Stomach smooth muscle (tissue), 2 donors: Measurements from ENCODE around the gene PRXL2B.

Experiments used
- H3K27ac ChIP-seq: one replicate; pipeline ENCODE4 v1.7.0; 2013; ENCODE audit warnings: mild to moderate bottlenecking, low read length, inconsistent platforms
- H3K27me3 ChIP-seq, 2 donors: one replicate each; pipeline ENCODE4 v1.7.0; 2013; ENCODE audit warnings: low read length in 2 of 2; ENCODE audit not compliant: insufficient read depth in 2 of 2, control insufficient read depth in 1 of 2
- H3K36me3 ChIP-seq, 2 donors: one replicate each; pipeline ENCODE4 v1.7.0; 2013; ENCODE audit warnings: low read length in 2 of 2; ENCODE audit not compliant: control insufficient read depth in 2 of 2, insufficient read depth in 2 of 2
- H3K4me1 ChIP-seq: one replicate; pipeline ENCODE4 v1.7.0; 2013; ENCODE audit warnings: low read length; ENCODE audit not compliant: control insufficient read depth, insufficient read depth
- H3K4me3 ChIP-seq, 2 donors: one replicate each; pipeline ENCODE4 v1.7.0; 2013; ENCODE audit warnings: low read length in 2 of 2
- H3K9ac ChIP-seq, 2 donors: one replicate each; pipeline ENCODE4 v1.7.0; 2013; ENCODE audit warnings: low read length in 2 of 2, mild to moderate bottlenecking in 1 of 2
- H3K9me3 ChIP-seq, 2 donors: one replicate each; pipeline ENCODE4 v1.7.0; 2013; ENCODE audit warnings: low read length in 2 of 2; ENCODE audit not compliant: control insufficient read depth in 2 of 2
- donor health status: healthy.
- donor health status: Pancreatic carcinoma.

PRXL2B gene

DNA sequence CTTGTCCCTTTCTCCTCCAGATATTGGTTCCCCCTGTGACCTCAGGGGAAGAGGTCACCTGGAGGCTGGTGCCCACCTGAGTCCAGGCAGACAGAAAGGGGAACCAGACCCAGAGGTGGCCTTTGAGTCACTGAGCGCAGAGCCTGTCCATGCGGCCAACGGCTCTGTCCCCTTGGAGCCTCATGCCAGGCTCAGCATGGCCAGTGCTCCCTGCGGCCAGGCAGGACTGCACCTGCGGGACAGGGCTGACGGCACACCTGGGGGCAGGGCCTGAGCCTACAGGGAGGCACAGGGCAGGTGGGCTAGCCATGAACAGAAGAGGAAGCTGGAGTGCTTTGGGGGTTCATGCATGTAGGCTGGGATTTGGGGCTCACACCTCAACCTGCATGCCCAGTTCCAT, 27.7 kb upstream of the PRXL2B start:
- H3K27ac ChIP-seq, result no peak overlapping the region
- H3K4me1 ChIP-seq, result peaks cover 37% of the 10 kb centered on the region
- H3K27me3 ChIP-seq, result no peaks in the 10 kb centered on the region
- H3K9me3 ChIP-seq, result no peaks in the 10 kb centered on the region
- no peak overlapping the region for H3K4me3 ChIP-seq
- H3K9ac ChIP-seq, result no peak overlapping the region
- peaks cover 0 to 7% of the 10 kb centered on the region in 2 donors for H3K36me3 ChIP-seq

DNA sequence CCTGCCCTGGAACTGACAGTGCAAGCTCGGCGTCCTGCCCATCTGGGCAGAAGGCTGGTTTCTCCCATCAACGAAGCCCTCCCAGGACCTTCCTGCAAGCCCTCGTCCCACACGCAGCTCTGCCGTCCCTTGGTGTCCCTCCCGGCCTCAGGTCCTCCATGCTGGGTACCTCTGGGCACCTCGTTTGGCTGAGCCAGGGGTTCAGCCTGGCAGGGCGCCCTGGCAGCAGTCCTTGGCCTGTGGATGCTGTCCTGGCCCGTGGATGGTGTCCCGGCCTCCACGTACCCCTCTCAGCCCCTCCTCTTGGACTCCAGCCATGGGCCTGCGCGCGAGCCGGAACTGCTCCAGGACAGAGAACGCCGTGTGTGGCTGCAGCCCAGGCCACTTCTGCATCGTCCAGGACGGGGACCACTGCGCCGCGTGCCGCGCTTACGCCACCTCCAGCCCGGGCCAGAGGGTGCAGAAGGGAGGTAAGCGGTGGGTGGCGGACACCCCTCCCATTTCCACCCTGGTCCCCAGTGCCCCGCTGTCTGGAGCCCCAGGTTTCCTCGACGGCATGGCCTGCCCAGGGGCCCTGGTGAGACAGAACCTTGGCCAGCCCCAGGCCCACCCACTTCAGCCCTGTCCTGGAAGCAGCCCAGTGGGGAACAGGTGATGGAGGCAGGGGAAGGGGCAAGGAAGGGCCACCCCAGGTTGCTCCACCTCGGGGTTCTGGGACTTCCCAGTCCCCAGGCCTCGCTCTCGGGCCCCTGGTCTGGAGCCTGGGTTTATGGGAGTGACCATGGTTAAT, 26.9 kb upstream of the PRXL2B start:
- no peak overlapping the region for H3K9ac ChIP-seq
- no peak overlapping the region for H3K27ac ChIP-seq
- H3K27me3 ChIP-seq, result no peaks in the 10 kb centered on the region
- H3K36me3 ChIP-seq, result peaks cover 0 to 7% of the 10 kb centered on the region in 2 donors
- peaks cover 36% of the 10 kb centered on the region for H3K4me1 ChIP-seq
- no peak overlapping the region for H3K4me3 ChIP-seq
- no peaks in the 10 kb centered on the region for H3K9me3 ChIP-seq

GRCh38 chr1:2560299-2561073, 26.1 kb upstream of the PRXL2B start:
- no peaks in the 10 kb centered on the region for H3K9me3 ChIP-seq
- no peak overlapping the region for H3K9ac ChIP-seq
- no peak overlapping the region for H3K4me3 ChIP-seq
- peaks cover 0 to 7% of the 10 kb centered on the region in 2 donors for H3K36me3 ChIP-seq
- peaks cover 28% of the 10 kb centered on the region for H3K4me1 ChIP-seq
- peaks cover 0 to 5% of the 10 kb centered on the region in 2 donors for H3K27me3 ChIP-seq
- H3K27ac ChIP-seq, result no peak overlapping the region

DNA sequence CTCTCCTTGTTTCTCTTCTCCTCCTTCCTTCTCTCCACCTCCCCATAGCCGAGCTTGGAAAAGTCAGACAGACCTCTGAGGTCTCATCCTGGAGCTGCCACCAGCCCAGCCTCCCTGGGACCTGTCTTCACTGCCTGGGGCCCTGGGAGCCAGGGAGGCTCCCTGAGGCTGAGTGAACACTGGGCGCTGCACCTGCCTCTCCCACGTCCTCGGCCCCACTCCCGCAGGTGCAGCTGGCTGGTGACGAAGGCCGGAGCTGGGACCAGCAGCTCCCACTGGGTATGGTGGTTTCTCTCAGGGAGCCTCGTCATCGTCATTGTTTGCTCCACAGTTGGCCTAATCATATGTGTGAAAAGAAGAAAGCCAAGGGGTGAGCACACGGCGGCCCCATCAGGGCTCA, 25.1 kb upstream of the PRXL2B start:
- no peak overlapping the region for H3K9ac ChIP-seq
- H3K4me1 ChIP-seq, result peaks cover 19% of the 10 kb centered on the region
- no peaks in the 10 kb centered on the region for H3K9me3 ChIP-seq
- no peak overlapping the region for H3K27ac ChIP-seq
- no peak overlapping the region for H3K4me3 ChIP-seq
- peaks cover 0 to 6% of the 10 kb centered on the region in 2 donors for H3K27me3 ChIP-seq
- H3K36me3 ChIP-seq, result peaks cover 0 to 7% of the 10 kb centered on the region in 2 donors

DNA sequence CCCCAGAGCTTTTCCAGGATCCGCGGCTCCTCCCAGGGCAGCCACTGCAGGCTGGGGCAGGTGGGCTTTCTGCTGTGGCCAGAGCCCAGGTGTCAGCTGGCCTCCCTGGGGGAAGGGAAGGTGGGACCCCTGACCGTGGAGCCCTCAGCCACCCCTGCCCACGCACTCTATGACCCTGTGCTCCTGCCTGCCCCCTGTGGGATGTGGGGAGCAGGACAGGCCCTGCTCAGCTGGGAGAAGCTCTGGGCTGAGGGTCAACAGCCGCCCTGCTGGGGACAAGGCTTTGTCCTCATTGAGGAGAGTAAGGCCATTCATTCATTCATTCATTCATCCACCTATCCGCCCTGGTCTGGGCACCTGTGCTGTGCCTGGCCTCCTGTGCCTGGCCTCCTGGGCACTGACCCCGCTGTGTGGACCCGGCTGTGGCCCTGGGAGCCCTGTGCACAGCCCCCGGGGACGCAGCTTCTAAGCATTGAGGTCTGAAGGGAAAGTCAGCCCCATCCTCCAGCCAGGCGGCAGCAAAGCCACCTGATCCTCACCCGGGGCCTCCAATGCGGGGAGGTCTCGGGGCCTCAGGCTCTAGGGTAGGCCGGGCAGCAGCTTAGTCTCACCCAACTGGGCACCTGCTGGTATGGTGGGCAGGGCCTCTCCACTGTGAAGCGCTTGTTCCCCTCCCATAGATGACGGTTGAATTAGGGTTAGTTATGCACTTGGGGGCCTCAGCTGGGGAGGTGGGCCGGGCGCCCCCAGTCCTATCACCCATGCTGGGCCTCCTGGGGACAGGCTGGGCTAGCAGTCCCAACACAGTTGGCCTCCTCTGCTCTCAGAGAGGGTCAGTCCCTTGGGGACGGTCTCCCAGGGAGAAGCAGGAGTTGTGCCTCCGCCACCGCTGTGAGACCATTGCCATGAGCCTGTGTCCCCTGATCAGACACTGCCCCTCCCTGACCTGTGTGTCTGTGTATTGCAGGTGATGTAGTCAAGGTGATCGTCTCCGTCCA, 24.4 kb upstream of the PRXL2B start:
- no peak overlapping the region for H3K27ac ChIP-seq
- H3K4me3 ChIP-seq, result no peak overlapping the region
- no peaks in the 10 kb centered on the region for H3K9me3 ChIP-seq
- H3K4me1 ChIP-seq, result peaks cover 12% of the 10 kb centered on the region
- H3K36me3 ChIP-seq, result peaks cover 0 to 7% of the 10 kb centered on the region in 2 donors
- H3K9ac ChIP-seq, result no peak overlapping the region
- H3K27me3 ChIP-seq, result peaks cover 0 to 9% of the 10 kb centered on the region in 2 donors

GRCh38 chr1:2563205-2563604, 23.4 kb upstream of the PRXL2B start:
- peaks cover 2 to 12% of the 10 kb centered on the region in 2 donors for H3K27me3 ChIP-seq
- peaks cover 0 to 7% of the 10 kb centered on the region in 2 donors for H3K36me3 ChIP-seq
- H3K9me3 ChIP-seq, result no peaks in the 10 kb centered on the region
- H3K4me1 ChIP-seq, result peaks cover 2% of the 10 kb centered on the region
- H3K4me3 ChIP-seq, result no peak overlapping the region
- H3K9ac ChIP-seq, result no peak overlapping the region
- H3K27ac ChIP-seq, result no peak overlapping the region

DNA sequence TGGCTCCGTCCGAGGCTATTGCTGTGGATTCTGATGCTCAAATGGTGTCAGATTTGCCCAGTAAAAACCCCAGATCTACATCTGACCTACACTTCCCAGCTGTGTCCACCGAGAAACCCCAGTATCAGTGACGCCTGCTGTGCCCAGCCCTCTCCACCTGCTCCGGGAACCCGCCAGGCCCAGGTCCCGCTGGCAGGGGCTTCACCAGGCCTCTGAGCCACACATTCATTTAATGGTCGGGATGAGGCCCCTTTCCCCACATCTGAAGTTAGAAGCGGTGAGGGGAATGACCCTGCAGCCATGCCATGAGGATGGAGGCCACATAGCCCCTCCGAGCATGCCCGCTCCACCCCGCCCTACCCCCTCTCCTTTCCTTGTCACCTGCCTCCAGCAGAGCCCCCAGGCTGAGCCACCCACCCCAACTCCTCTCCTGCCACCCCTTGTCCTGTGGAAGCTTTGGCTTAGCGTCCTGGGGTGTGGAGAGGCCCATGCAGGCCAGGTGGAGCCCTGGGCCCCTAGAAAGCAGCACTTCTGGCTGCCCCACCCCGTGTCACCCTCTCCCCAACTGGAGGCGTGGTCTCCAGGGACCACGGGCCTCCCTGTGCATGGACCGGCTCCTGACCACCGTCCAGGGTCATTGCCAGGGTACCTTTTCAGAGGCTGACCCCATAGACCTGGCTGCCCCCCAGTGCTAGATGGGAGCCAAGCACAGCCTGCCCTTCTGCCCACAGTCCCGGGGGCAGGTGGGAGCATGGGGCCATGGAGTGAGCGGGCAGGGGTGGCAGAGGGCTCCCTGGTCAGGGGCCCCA, 22.4 kb upstream of the PRXL2B start:
- Histone ChIP-seq H3K4me3 (no peak overlapping the region), H3K36me3 (peaks cover 0 to 7% of the 10 kb centered on the region in 2 donors), H3K9me3 (no peaks in the 10 kb centered on the region), H3K27ac (no peak overlapping the region), H3K9ac (no peak overlapping the region), H3K4me1 (peaks cover under 1% of the 10 kb centered on the region), H3K27me3 (peaks cover 5 to 12% of the 10 kb centered on the region in 2 donors)

- no peak overlapping the region for H3K4me3 ChIP-seq
Observed at GRCh38 chr1:2564815-2565374, 21.7 kb upstream of the PRXL2B start.

DNA sequence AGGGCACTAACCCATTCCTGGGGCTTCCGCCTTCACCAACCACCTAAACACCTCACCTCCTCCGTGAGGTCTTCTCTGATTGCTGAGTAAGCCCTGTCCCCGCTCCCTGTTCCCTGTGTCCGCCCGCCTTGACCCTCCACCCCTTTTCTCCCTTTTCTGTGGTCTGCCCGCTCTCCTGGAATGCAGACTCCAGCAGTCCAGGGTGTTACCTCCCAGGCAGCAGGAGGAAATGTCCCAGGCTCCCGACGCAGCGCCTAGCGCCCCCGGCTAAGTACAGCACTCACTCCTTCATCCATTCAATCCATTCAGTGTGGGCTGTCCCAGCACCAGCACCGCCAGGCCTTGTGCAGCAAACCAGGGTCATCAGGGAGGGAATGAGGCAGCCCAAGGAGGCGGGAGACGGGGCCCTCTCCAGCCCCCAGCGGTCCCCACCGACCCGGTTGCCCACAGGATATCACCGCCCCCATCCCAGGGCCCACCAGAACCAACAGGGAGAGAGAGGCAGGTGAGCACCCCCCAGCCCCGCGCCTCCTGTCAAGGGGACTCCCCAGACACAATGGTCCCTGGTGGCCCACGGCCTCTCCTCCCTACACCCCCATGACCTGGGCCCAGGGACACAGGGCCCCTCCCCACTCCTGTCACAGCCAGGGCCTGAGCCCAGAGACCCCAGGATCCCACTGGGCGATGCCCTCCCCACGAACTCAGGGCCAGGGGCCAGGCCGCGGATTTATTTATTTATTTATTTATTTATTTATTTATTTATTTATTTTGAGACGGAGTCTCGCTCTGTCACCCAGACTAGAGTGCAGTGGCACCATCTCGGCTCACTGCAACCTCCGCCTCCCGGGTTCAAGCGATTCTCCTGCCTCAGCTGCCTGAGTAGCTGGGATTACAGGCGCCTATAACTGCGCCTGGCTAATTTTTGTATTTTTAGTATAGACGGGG, 20.2 kb upstream of the PRXL2B start:
- no peak overlapping the region for H3K27ac ChIP-seq
- H3K9me3 ChIP-seq, result no peaks in the 10 kb centered on the region
- peaks cover 0 to 3% of the 10 kb centered on the region in 2 donors for H3K36me3 ChIP-seq
- no peak overlapping the region for H3K4me3 ChIP-seq
- peaks cover 12 to 15% of the 10 kb centered on the region in 2 donors for H3K27me3 ChIP-seq
- H3K4me1 ChIP-seq, result no peaks in the 10 kb centered on the region
- no peak overlapping the region for H3K9ac ChIP-seq

More at GRCh38 chr1:2564815-2565374, 21.7 kb upstream of the PRXL2B start:
- Histone ChIP-seq H3K9ac (no peak overlapping the region), H3K4me1 (no peaks in the 10 kb centered on the region), H3K36me3 (peaks cover 0 to 5% of the 10 kb centered on the region in 2 donors), H3K27me3 (peaks cover 6 to 12% of the 10 kb centered on the region in 2 donors), H3K27ac (no peak overlapping the region), H3K9me3 (no peaks in the 10 kb centered on the region)
